Stimulated activated CD4-positive, alpha-beta T cell treated with anti-CD3 and anti-CD28 coated beads, Interleukin-4, amount 100 ng/mL, for 24 hours (primary cell): ENCODE measurements around the gene ARID3A.

Experiments used
- DNase-seq: peaks from one replicate; pipeline ENCODE4 v3.0.0-alpha.2; 2020

Gene ARID3A

DNA sequence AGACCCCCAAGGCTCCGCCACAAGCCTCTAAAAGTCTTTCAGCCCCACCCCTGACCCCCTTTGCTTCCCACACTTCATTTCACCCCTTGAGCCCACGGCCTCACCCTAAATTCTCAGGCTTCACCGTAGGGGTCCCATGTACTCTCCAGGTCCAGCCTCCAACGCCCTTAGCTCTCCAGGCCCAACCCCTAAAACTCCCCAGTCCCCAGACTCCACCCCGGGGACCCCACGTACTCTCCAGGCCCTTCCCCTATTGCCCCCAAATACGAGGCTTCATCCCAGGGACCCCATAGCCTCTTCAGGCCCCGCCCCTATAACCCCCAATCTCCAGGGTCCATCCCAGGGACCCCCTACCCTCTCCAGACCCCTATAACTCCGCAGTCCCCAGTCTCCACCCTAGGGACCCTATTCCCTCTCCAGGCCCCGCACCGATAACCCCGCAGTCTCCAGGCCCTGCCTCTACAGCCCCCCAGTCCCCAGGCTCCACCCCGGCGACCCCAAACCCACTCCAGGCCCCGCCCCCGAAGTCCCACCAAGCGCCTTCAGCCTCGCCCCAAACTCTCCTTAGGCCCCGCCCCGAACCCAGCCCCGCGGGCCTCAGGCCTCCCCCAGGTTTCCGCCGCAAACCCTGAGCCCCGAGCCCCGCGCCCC is 33.5 kb upstream of the ARID3A start:
- no peak for DNase-seq

DNA sequence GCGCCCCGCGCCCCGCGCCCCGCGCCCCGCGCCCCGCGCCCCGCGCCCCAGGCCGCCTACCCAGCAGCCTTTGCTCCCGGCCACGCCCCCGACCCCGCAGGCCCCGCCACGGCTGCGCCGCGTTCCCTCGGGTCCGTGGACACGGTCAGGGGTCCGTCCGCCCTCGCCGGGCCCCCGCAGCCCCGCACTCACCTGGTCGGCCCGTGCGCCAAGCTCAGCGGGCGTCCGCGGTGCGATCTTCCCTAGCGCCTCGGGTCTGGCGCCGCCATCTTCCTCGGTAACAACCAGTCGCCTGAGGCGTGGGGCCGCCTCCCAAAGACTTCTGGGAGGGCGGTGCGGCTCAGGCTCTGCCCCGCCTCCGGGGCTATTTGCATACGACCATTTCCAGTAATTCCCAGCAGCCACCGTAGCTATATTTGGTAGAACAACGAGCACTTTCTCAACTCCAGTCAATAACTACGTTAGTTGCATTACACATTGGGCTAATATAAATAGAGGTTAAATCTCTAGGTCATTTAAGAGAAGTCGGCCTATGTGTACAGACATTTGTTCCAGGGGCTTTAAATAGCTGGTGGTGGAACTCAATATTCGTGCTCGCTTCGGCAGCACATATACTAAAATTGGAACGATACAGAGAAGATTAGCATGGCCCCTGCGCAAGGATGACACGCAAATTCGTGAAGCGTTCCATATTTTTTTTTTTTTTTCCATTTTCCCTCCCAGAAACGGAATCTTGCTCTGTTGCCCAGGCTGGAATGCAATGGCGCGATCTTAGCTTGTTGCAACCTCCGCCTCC is 32.7 kb upstream of the ARID3A start, which contains the start of the genes MED16 and RNU6-9:
Gene MED16 (minus strand): TSS at position 294 of the 796 bp plus-strand sequence. CDS start 2,056 bp downstream, outside the sequence.
Gene RNU6-9 (plus strand): TSS at position 591 of the 796 bp plus-strand sequence.
- peak; percentile 89 for DNase-seq

DNA sequence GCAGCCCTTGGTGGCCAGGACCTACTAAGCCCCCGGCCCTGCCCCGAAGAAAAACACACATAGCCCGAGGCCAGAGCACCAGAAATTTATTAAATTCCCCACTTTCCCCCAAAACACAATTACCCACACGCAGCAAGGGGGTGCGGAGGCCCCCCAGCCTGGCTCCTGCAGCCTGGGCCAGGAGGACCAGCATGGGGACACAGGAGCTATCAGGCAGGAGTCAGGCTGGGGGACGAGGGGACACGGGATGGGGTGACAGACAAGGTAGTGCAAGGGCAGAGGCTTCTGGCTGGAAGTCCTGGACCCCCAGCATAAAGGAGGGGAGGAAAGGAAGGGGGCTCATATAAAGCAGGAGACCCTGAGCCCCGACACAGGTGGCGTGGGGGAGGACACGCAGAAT is 29.4 kb upstream of the ARID3A start:
- DNase-seq, result no peak

DNA sequence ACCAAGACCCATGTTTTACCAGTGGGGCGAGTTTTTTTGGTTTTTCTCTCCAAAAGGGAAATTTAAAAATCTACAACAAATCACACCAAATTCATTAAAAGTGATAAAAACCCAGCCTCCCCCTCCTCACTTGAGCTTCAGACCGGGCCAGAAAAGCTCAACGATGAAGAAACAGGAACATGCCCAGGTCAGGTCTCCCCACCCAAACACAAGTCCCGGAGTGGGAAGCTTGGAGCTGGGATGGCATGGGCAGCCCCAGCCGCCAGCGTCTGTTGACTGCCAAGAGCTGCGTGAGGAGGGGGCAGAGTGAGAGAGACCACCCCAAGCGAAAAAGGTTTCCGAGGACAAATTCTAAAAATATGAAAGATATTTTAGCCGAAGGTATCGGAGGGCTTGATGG is 28.8 kb upstream of the ARID3A start:
- no peak for DNase-seq

DNA sequence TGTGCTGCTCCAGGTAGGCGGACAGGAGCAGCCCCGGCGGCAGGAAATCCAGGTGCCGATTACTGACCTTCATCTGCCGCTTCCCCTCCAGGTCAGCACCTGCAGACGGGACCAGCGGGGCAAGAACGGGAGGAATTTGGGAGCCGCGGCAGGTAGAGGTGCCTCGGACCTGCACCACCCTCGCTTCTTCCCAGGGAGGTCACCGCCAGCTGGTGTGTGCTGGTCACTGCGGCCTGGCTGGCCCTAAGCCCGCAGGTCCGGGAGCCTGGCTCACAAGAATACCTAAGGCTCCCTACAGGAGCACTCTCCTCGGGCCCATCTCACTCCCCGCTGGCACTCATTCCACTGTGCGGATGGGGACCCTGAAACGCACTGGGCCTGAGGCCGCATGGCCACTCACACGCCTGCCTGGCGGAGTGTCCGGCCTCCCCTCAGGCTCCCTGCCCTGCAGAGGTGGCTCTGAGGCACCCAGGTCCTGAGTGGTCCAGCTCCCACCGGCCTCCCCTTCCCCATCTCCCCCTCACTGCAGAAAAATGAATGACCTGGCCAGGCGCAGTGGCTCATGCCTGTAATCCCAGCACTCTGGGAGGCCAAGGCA is 28.3 kb upstream of the ARID3A start:
- no peak for DNase-seq

DNA sequence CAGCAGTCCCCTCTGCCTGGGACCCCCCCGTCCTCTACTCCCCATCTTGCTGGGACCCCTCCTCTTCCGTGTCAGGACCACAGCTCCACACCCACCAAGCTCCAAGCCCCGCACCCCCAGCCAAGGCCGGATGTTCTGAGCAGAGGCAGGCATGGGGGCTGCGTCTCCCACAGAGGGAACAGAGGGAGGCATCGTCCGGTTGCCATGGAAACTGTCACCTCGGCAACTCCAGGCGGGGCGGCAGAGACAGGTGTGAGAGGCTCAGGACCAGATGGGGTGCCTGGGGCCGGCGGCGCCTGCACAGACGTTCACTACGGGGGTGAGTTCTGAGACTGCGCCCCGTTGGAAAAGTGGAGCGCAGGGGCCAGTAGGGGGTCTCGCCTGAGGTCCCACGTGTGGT is 27.2 kb upstream of the ARID3A start:
- no peak for DNase-seq

DNA sequence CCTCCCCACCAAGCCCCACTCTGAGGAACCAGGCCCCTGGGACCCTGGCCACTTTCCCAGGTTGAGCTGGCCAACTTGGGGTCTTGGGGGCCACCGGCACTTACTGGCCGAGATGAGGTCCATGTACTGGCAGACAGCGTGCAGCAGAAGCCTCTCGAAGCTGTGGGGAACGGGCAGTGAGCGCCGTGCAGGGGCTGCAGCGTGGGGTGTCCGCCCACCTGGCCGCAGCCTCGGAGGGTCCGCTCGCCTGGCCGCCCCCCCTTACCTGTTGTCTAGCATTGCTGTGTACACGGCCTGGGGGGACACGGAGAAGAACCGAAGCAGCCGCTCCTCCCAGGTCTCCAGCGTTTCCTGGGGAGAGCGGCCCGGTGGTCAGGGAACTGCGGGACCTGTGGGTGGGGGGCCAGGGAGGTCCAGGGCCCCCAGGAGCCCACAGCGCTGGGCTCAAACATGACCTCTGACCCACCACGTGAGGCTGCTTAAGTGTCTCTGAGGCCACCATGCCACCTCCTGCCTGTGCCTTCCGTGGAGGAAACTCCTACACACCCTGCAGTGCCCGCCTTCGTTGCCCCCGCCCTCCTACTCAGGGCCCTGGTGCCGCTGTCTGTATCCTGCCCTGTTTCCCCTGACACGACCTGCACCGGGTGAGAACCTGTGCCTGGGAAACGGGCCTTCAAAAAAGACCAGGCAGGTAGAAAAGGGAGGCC is 26.3 kb upstream of the ARID3A start:
- no peak for DNase-seq

DNA sequence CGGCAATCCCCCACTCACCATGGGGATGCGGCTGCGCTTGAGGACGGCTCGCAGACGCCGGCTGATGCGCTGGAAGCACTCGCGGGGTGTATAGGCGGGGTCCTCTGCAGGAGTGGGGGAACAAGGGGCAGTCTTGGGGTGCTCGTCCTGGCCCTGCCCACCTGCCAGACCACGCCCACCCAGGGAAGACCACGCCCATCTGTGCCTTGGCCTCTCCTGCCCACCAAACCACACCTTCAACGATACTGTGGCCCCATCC is 25.9 kb upstream of the ARID3A start:
- DNase-seq, result no peak

DNA sequence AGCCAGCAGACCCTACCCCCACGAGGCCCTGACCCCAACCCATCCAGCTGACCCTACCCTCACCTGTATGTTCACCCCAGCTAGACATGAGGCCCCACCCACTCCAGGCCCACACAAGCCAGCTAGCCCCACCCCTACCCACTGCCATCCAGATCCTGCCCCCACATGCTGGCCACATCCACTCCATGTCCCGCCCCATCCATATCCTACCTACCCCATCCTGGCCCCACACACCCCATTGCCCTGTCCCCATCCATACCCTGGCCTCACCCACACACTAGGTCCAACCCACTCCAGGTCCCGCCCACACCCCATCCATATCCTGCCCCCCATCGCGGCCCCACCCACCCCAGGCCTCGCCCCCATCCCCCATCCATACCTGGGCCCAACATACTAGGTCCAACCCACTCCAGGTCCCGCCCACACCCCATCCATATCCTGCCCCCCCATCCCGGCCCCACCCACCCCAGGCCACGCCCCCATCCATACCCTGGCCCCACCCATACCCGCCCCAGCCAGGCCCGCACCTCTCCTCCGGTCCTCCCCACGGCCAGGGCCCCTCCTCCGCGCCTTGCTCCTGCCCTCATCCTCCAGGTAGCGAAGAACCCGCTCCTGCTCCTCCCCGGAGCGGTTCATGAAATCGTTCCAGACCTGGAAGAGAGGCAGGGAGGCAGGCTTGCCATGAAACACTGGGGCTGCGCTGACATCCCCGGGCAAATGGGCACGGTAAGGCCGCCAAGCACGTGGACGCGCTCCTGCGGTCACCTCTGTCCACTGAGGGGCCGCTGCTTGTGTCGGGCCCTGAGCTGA is 25.3 kb upstream of the ARID3A start:
- DNase-seq, result no peak

DNA sequence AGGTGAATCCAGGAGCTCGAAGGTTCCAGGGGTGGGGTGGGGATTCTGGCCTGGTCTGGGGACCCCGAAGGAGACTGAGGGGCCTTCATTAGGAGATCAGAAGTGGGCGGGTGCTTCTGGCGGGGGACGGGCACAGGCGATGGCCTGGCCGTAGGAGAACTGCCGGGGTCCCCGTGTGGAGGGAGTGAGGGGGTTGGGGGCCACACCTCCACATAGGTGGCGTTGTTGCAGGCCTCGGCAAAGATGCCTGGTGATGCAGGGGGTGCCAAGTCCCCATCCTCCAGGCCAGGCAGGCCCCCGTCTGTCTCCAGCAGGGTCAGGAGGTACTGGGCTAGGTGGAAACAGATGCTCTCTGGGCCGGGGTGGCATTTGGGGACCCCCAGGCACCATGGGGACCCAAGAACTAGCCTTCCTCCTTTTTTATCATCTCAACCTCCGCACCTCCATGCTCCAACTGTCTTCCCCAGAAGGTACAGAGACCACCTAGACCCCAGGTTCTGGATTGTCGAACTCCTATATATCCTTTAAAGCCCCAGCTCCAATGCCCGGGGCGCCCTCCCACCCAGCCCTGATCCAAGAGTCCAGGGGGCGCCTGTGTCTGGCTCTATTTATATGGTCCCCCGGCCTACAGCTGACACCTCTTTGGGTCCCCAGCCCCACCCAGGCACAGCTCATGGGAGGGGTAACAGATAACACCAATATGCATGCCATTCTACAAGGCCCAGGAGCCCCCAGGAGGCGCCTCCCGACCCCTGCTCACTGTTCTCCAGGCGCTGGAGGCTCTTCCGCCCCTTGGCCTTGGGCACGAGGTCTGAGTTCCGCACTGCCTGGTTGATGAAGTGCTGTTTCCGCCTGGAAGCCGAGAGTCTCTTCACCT is 24.4 kb upstream of the ARID3A start:
- DNase-seq, result no peak

DNA sequence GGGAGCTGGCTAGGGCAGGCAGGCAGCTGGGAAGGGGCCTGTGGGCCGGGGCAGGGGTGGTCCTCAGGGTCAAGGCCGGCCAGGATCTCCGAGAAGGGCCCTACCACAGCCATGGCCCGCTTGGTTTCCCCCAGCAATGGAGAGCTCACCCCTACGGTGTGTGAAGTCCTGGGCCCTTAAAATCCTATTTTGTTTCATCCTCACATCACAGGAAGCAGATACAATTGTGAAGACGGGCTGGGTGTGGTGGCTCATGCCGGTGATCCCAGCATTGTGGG is 23.8 kb upstream of the ARID3A start:
- DNase-seq, result no peak

DNA sequence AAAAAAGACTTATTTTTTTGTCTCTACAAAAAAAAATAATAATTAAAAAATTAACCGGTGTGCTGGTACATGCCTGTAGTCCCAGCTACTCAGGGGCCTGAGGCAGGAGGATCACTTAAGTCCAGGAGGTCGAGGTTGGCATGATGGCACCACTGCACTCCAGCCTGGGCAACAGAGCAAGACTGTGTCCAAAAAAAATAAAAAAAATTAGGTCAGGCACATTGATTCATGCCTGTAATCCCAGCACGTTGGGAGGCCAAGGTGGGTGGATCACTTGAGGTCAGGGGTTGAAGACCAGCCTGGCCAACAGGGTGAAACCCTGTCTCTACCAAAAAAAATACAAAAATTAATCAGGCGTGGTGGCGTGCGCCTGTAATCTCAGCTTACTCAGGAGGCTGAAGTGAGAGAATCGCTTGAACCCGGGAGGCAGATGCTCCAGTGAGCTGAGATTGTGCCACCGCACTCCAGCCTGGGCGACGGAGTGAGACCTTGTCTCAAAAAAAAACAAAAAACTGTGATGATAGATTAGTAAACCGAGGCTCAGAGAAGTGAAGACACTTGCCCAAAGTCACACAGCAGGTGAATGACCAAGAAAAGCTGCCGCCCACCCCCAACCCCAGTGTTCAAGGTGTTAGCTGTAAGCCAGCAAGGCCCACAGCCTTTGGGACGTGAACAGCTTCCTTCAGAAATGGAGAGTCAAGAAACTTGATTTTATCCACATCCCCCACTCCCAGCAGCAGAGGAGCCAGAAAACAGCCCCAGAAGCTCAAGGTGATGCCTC is 23.2 kb upstream of the ARID3A start:
- DNase-seq, result no peak

DNA sequence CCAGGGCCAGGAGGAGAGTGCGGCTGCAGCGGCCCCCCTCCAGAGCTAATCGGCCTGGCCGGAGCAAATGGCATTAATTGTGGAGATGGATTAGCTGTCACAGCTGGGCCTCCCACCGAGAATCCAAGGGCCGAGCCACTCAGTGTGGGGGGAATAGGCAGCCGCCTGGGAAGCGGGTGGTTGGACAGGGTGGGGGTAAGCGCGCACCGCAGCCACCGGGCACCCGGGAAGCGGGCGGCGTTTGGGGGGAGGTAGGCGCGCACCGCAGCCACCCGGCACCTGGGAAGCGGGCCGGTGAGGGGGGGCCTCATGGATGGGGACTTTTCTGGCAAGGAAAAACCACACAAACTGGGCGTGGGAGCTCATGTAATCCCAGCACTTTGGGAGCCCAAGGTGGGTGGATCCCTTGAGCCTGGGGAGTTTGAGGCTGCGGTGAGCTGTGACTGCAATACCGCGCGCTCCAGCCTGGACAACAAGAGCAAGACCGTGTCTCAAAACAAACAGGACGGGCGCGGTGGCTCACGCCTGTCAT is 22.5 kb upstream of the ARID3A start:
- no peak for DNase-seq

DNA sequence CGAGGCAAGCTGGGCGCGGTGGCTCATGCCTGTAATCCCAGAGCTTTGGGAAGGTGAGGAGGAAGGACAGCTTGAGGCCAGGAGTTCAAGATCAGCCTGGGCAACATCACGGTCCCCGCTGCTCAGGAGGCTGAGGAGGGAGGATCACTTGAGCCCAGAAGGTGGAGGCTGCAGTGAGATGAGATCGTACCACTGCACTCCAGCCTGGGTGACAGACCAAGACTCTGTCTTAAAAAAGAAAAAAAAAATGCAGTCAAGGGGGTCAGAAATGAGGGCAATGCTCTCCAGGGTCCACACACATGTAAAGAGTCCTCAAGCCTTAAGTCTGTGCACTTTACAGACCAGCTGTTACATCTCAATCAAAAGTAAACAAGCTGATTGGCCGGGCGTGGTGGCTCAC is 21.3 kb upstream of the ARID3A start:
- DNase-seq, result no peak

DNA sequence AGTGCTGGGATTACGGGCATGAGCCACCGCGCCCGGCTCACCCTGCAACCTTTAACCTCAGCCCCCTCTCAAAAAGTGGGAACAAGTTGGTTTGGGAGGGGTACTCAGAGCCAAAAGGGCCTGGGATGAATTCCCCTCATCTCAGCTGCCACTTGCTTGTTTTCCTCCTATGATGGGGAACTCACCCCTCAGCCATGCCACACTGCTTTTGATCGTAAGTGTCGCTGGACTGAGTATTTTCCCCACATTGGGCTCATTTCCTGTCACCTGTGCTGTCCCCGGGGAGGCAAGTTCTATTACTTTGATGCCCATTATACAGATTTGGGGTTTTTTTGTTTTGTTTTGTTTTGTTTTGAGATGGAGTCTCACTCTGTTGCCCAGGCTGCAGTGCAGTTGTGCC is 19.4 kb upstream of the ARID3A start:
- no peak for DNase-seq

DNA sequence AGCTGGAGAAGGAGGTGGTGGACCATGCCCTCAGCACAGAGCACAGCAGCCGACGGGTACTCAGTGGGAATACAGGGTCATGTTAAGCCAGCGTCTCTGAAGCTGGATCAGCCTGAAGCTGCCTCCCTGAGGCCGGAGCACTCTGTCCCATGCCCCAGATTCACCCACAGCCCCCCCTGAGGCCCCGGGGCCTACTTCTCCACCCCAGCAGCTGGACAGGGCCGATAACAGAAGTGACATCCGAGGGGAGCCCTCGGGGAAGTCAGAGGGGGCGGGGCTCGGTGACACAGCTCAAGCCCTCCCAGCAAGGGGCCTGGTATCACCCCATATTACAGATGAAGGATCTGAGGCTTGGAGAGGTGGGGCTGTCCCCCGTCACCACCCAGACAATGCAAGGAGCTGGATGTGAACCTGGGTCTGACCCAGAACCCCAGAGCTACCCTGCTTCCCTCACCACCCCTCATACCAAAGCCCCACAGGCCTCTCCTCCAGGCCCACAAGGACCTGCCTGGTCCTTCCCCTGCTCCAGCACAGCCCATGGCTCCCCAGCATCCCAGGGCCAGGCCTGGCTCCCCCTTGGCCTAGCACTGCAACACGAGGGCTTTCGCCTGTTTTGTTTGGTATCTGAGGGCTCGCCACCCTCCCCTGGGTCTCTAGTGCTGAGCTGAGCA is 18.5 kb upstream of the ARID3A start:
- DNase-seq, result no peak

DNA sequence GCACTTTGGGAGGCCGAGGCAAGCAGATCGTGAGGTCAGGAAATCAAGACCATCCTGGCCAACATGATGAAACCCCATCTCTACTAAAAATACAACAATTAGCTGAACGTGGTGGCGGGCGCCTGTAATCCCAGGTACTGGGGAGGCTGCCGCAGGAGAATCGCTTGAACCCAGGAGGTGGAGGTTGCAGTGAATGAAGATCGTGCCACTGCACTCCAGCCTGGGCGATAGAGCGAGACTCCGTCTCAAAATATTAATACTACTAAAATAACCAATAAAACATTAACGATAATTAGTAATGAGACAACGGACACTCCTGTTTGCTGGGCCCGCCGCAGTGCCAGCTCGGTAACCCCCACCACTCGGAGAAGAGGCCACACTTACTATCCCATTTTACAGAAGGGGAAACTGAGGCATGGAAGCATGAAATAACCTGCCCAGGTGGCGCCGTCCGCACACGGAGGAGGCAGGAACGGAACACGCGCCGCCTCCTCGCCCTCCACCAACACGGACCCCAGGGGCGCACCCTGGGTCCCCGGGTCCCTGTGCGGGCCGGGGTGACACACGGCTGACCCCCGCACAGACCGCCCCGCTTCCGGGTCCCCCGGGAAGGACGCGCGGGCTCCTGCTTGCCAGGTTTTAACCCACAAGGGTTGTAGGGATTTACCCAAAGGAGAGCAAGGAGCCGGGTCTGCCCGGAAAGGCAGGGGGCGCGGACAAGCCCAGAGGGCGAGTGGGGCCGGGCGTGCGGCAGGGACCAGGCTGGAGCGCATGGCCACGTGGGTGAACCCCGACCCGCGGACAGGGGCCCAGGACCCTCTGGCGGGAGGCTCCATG is 14.4 kb upstream of the ARID3A start:
- DNase-seq, result no peak

DNA sequence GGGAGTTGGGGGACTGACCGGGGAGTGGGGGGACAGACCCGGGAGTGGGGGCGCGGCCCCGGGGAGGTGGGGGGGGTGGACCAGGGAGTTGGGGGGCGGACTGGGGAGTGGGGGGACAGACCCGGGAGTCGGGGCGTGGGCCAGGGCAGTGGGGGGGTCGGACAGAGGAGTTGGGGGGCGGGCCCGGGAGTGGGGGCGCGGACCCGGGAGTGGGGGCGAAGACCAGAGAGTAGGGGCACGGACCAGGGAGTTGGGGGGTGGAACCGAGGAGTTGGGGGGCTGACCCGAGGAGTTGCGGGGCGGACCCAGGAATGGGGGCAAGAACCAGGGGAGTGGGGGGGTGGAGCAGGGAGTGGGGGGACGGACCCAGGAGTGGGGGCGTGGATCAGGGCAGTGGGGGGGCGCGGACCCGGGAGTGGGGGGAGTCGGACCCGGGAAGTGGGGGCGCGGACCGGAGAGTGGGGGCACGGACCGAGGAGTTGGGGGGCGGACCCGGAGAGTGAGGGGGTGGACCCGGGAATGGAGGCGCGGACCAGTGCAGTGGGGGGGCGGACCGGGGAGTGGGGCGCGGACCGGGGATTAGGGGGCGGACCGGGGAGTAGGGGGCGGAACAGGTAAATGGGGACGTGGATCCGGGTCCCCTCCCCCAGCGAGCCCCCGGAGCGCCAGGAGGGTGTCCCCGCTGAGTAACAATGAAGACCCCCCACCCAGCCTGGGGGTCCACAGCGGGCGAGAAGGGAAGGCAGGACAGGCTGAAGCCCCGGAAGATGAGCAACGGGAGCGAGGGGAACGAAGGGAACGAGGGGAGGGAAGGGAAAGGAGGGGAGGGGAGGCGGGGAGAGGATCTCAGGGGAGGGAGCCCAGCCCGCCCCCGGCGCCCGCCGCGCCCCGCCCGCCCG is 13.4 kb upstream of the ARID3A start:
- peak; percentile 25 for DNase-seq
